K562 (cell line): Measurements from ENCODE around the gene PPDPF. TPM values are rescaled to one million over a fixed set of nuclear protein-coding genes. Genes with fewer than 3 reads are reported as not detected.

Experiments
- ATAC-seq: fragments of 200-7000 bp; cut with Tn5 transposase; 3 replicates; pipeline ENCODE4 v1.9.1; 2020; ENCODE audit warnings: moderate library complexity
- BruUV-seq: library from RNA; stranded (reverse); fragments of 400-500 nt; replicated peaks from 2 replicates; lab custom pipeline; 2021; lab: Mats Ljungman, UMichigan
- CTCF ChIA-PET: fragments of 300-600 bp; formaldehyde crosslinking; extraction: SDS; loops from one replicate; lab custom pipeline; 2021; ENCODE audit warnings: low intra/inter-chr PET ratio; lab: Yijun Ruan, JAX
- POLR2A ChIA-PET: fragments of 300-600, 350-650 bp; sonication (Branson Sonifier 250); formaldehyde crosslinking; extraction: SDS; loops from one replicate; lab custom pipeline; 2021; ENCODE audit warnings: antibody characterized with exemption, inconsistent platforms; lab: Yijun Ruan, JAX
- DNase-seq, 4 experiments: peaks; one replicate each; pipeline versions ENCODE4 v3.0.0 to v3.0.0-alpha.2; 2011 to 2018; ENCODE audit warnings: low spot score in 3 of 4, mixed read lengths in 3 of 4; ENCODE audit errors: extremely low read depth in 1 of 4
- FAIRE-seq: peaks from 2 replicates; lab custom pipeline; 2011; peaks lifted over from hg19 to GRCh38; lab: Jason Lieb, UNC
- H2AFZ ChIP-seq: 2 replicates; pipeline ENCODE4 v1.6.0; 2011; ENCODE audit warnings: low read depth, low read length, control low read depth, inconsistent platforms
- H3K27ac ChIP-seq: fragments of 200-600 bp; 3 replicates; pipeline ENCODE4 v1.8.0; 2011; ENCODE audit warnings: low read depth, mild to moderate bottlenecking, control low read depth, inconsistent platforms, low read length, moderate library complexity, mixed read lengths; ENCODE audit errors: extremely low read depth
- H3K27me3 ChIP-seq, 2 experiments: fragments of 300-600 bp in 1 of 2; 2 replicates in 1 of 2; 3 replicates in 1 of 2; pipeline versions ENCODE4 v1.6.0 to v1.8.0; 2011; ENCODE audit warnings: inconsistent platforms in 2 of 2, low read length in 2 of 2, mild to moderate bottlenecking in 1 of 2, mixed read lengths in 1 of 2, moderate library complexity in 1 of 2; ENCODE audit not compliant: control insufficient read depth in 2 of 2, insufficient read depth in 2 of 2
- H3K36me3 ChIP-seq: fragments of 300-600 bp; 3 replicates; pipeline ENCODE4 v1.8.0; 2011; ENCODE audit warnings: mild to moderate bottlenecking, low read length, inconsistent platforms; ENCODE audit not compliant: control insufficient read depth, insufficient read depth
- H3K4me1 ChIP-seq, 2 experiments: fragments of 200-600 bp in 1 of 2; replicated peaks in 1 of 2; 2 replicates in 1 of 2; 3 replicates in 1 of 2; pipeline versions ENCODE4 v1.5.1 to v1.8.0; 2011; ENCODE audit warnings: inconsistent platforms in 2 of 2, low read length in 2 of 2, mild to moderate bottlenecking in 1 of 2, mixed read lengths in 1 of 2, moderate library complexity in 1 of 2; ENCODE audit not compliant: control insufficient read depth in 2 of 2, insufficient read depth in 2 of 2
- H3K4me2 ChIP-seq: 2 replicates; pipeline ENCODE4 v1.6.1; 2011; ENCODE audit warnings: low read length, control low read depth, inconsistent platforms, mixed read lengths; ENCODE audit not compliant: insufficient read depth
- H3K4me3 ChIP-seq: fragments of 200-600 bp; sonication (generic), shearing (Covaris generic); 2 replicates; pipeline ENCODE4 v1.5.1; 2016; ENCODE audit warnings: control low read depth, inconsistent platforms
- H3K79me2 ChIP-seq: fragments of 200-600 bp; 3 replicates; pipeline ENCODE4 v1.8.0; 2011; ENCODE audit warnings: low read length, inconsistent platforms; ENCODE audit not compliant: control insufficient read depth, insufficient read depth
- H3K9ac ChIP-seq, 2 experiments: 2 replicates each; pipeline versions ENCODE4 v1.6.0 to v1.6.1; 2011; ENCODE audit warnings: low read depth in 2 of 2, low read length in 2 of 2, control low read depth in 1 of 2, inconsistent platforms in 1 of 2, mild to moderate bottlenecking in 1 of 2, mixed read lengths in 1 of 2; ENCODE audit not compliant: insufficient read depth in 1 of 2
- H3K9me1 ChIP-seq: one replicate; pipeline ENCODE4 v1.6.0; 2011; ENCODE audit warnings: inconsistent platforms, mild to moderate bottlenecking, low read length, moderate library complexity; ENCODE audit not compliant: control insufficient read depth, insufficient read depth
- H3K9me3 ChIP-seq: replicated peaks from 2 replicates; pipeline ENCODE4 v1.5.1; 2011; ENCODE audit warnings: low read depth, low read length, inconsistent platforms; ENCODE audit not compliant: control insufficient read depth, insufficient read depth
- H4K20me1 ChIP-seq: replicated peaks from 2 replicates; pipeline ENCODE4 v1.6.1; 2011; ENCODE audit warnings: low read length, inconsistent platforms, mixed read lengths; ENCODE audit not compliant: control insufficient read depth, insufficient read depth
- BCLAF1 ChIP-seq, 2 experiments: fragments of 450-650 bp in 1 of 2; IDR thresholded peaks; 2 replicates each; pipeline ENCODE4 v1.6.1; 2011 to 2017; ENCODE audit warnings: low read depth in 2 of 2, antibody characterized with exemption in 1 of 2, borderline replicate concordance in 1 of 2, low read length in 1 of 2, mild to moderate bottlenecking in 1 of 2, mixed read lengths in 1 of 2; ENCODE audit not compliant: control insufficient read depth in 1 of 2
- EHMT2 ChIP-seq: fragments of 450-650 bp; IDR thresholded peaks from 2 replicates; pipeline ENCODE4 v1.6.1; 2018; ENCODE audit warnings: antibody characterized with exemption
- NR2F6 ChIP-seq: fragments of 450-650 bp; formaldehyde crosslinking; IDR thresholded peaks from 2 replicates; pipeline ENCODE4 v1.4.0; 2020; ENCODE audit warnings: mild to moderate bottlenecking
- SMARCE1 ChIP-seq: fragments of 450-650 bp; IDR thresholded peaks from 2 replicates; pipeline ENCODE4 v1.7.1; 2016; ENCODE audit warnings: mild to moderate bottlenecking
- ZNF212 ChIP-seq: fragments of 450-650 bp; formaldehyde crosslinking; IDR thresholded peaks from 2 replicates; pipeline ENCODE4 v1.4.0; 2020; ENCODE audit warnings: mild to moderate bottlenecking
- WGBS: fragments of 100-300 bp; shearing (Covaris generic); methylation state at CpG from one replicate; pipeline ENCODE4 v1.1.6; 2016; ENCODE audit warnings: low coverage, mixed read lengths; ENCODE audit not compliant: insufficient coverage; ENCODE audit errors: missing lambda C conversion rate; 5-methylcytosine and 5-hydroxymethylcytosine counted together
- in situ Hi-C: fragments of 300-500 bp; cut with MboI; formaldehyde crosslinking; loops from 4 replicates; pipeline ENCODE4 v1.15.0; 2018; ENCODE audit warnings: inconsistent platforms, mixed read lengths
- intact Hi-C: fragments of 100-400 bp; cut with micrococcal nuclease; formaldehyde crosslinking; loops from 2 replicates; pipeline ENCODE4 v1.14.2; 2022
- polyA plus RNA-seq, 8 experiments: library from polyadenylated mRNA; depleted of rRNA in 4 of 8; stranded (reverse) in 5 of 8; unstranded in 3 of 8; fragments of >200 nt; fragmentation: Nextera tagmentation in 2 of 8; fragmentation: Illumina TruSeq in 1 of 8; extraction: Ambion mirVana in 2 of 8; extraction: Trizol in 1 of 8; gene quantifications; 2 replicates each; pipeline versions ENCODE4 v1.2.1 to v1.2.3, GENCODE V29; 2011 to 2014; ENCODE audit warnings: inconsistent platforms in 1 of 8, missing spikeins in 1 of 8
- total RNA-seq, 7 experiments: library from RNA; depleted of rRNA in 6 of 7; stranded (reverse); fragments of >200 nt in 6 of 7; fragmentation: Illumina TruSeq in 2 of 7; extraction: Trizol in 2 of 7; gene quantifications; 2 replicates each; pipeline versions ENCODE4 v1.2.1 to v1.2.3, GENCODE V29; 2011 to 2021; ENCODE audit warnings: low replicate concordance in 1 of 7

PPDPF gene
- total and polyA plus RNA-seq, 9 of the 15 experiments (the other 6 are each of a cell fraction or from before 2014, with no cell fraction given), result 0.77 to 233 (median 10.5) TPM

- peak overlapping the region in 1 of 2 experiments; percentile 43; a peak in 1 of 4 replicates for H3K9ac ChIP-seq
- H3K9me3 ChIP-seq, result no peaks in the 10 kb centered on the region
- TF ChIP-seq EHMT2, result no peak
- no peak for TF ChIP-seq BCLAF1 (IDR thresholded peaks at IDR 0.05; ENCODE audit: borderline replicate concordance in 1 of 2, control insufficient read depth in 1 of 2, low read depth in 2 of 2, low read length in 1 of 2)
- TF ChIP-seq SMARCE1, result no peak
- TF ChIP-seq ZNF212 (CRISPR knock-in tag), result no peak
- no peak for TF ChIP-seq NR2F6 (CRISPR knock-in tag)
Measured at GRCh38 chr20:63534831-63535651, 14.5 kb downstream of the PPDPF start.

More at GRCh38 chr20:63534831-63535651, 14.5 kb downstream of the PPDPF start:
- intact Hi-C loops (loop anchor here (5.0 to 10.0 kb wide), 3 partner anchors 120 to 502 kb away; partner anchors contain the start of genes ARFRP1, C20orf204, RTEL1 and STMN3), in situ Hi-C loops (no loop called here)
- Histone ChIP-seq H3K27me3 (peaks cover 0 to 31% of the 10 kb centered on the region in 2 experiments; a peak in 3 of 5 replicates), H3K36me3 (no peaks in the 10 kb centered on the region), H3K4me3 (no peak overlapping the region), H3K4me1 (peaks cover 6 to 80% of the 10 kb centered on the region in 2 experiments; a peak in 4 of 5 replicates), H2AFZ (no peak overlapping the region), H3K27ac (no peak overlapping the region), H3K79me2 (no peaks in the 10 kb centered on the region), H3K4me2 (no peak overlapping the region), H3K9me1 (no peaks in the 10 kb centered on the region), H4K20me1 (peaks cover 3% of the 10 kb centered on the region; the same call in 1 of the 2 replicates)
- WGBS, result 29% methylated on average over 38 of the region's 49 CpGs
- CTCF ChIA-PET, result no interaction called here
- FAIRE-seq (no peak), DNase-seq (peak in 1 of 4 experiments; percentile 31), ATAC-seq (no peak)
- no TSS peak for BruUV-seq
- POLR2A ChIA-PET, result interaction anchor here (0.5 to 2.2 kb wide), 4 partner anchors 11 to 546 kb away, joined by 3 to 27 read pairs (median 5); partner anchors contain the start of gene PPDPF
